ENCODE measurements around the gene SWSAP1. TPM values are rescaled to one million over a fixed set of nuclear protein-coding genes. Genes with fewer than 3 reads are reported as not detected.
"Not testable (repeated sequence)": the region's sequence is repeated elsewhere in the genome, so short reads cannot be mapped to it uniquely, and the experiment has no call there.

The SWSAP1 gene
- total RNA-seq, 1 donor from 2014 or later = 2.7 TPM

GRCh38 chr19:11347546-11348039 is 26.9 kb upstream of the SWSAP1 start:
- H3K4me3 Mint-ChIP-seq = peak overlapping the region; percentile 97
- DNase-seq (ENCODE audit: low spot score in 2 of 2, unreplicated experiment in 2 of 2) = no peak
- peaks cover 10% of the 10 kb centered on the region for H3K9me3 Mint-ChIP-seq
- peak overlapping the region; percentile 94 for H3K27ac Mint-ChIP-seq
- H3K36me3 Mint-ChIP-seq = peaks cover 3% of the 10 kb centered on the region
- peaks cover 3% of the 10 kb centered on the region for H3K27me3 Mint-ChIP-seq (ENCODE audit: low read depth)
- peaks cover 23% of the 10 kb centered on the region for H3K4me1 Mint-ChIP-seq
- TF ChIP-seq CTCF (IDR thresholded peaks at IDR 0.05; ENCODE audit: unreplicated experiment) = no peak

- peaks cover 23% of the 10 kb centered on the region for H3K4me1 Mint-ChIP-seq
- no peak overlapping the region for H3K4me3 Mint-ChIP-seq
- DNase-seq (ENCODE audit: low spot score in 2 of 2, unreplicated experiment in 2 of 2) = no peak
- peaks cover 3% of the 10 kb centered on the region for H3K27me3 Mint-ChIP-seq (ENCODE audit: low read depth)
- peaks cover 10% of the 10 kb centered on the region for H3K9me3 Mint-ChIP-seq
- H3K36me3 Mint-ChIP-seq = peaks cover 2% of the 10 kb centered on the region
- TF ChIP-seq CTCF (IDR thresholded peaks at IDR 0.05; ENCODE audit: unreplicated experiment) = no peak
- no peak overlapping the region for H3K27ac Mint-ChIP-seq
These were observed 25.3 kb upstream of the SWSAP1 start for GRCh38 chr19:11349171-11349570.

GRCh38 chr19:11354102-11354501 is 20.4 kb upstream of the SWSAP1 start:
- H3K9me3 Mint-ChIP-seq; H3K36me3 Mint-ChIP-seq; H3K27ac Mint-ChIP-seq; H3K4me1 Mint-ChIP-seq; DNase-seq (ENCODE audit: low spot score in 2 of 2, unreplicated experiment in 2 of 2): not testable (repeated sequence)
- H3K27me3 Mint-ChIP-seq (ENCODE audit: low read depth) = peaks cover 30% of the 10 kb centered on the region
- peak overlapping the region; percentile 38 for H3K4me3 Mint-ChIP-seq

GRCh38 chr19:11355160-11356073 is 19.0 kb upstream of the SWSAP1 start, which contains the start of gene PLPPR2:
Gene PLPPR2, plus strand, starts transcription at chr19:11355432. Its CDS starts 2,242 bp downstream, at chr19:11357674.
- Mint-ChIP-seq H3K27me3 (ENCODE audit: low read depth) (peaks cover 43% of the 10 kb centered on the region), H3K4me3 (peak within 1 kb of the TSS; percentile 70), H3K36me3 (peaks cover 8% of the 10 kb centered on the region), H3K9me3 (no peaks in the 10 kb centered on the region), H3K4me1 (peaks cover 9% of the 10 kb centered on the region), H3K27ac (peak within 1 kb of the TSS; percentile 32)
- DNase-seq (ENCODE audit: low spot score in 2 of 2, unreplicated experiment in 2 of 2) = peak; percentile 83 to 89
- TF ChIP-seq CTCF (IDR thresholded peaks at IDR 0.05; ENCODE audit: unreplicated experiment) = no peak

GRCh38 chr19:11356074-11356397 is 18.4 kb upstream of the SWSAP1 start:
- no peak for TF ChIP-seq CTCF (IDR thresholded peaks at IDR 0.05; ENCODE audit: unreplicated experiment)
- peaks cover 8% of the 10 kb centered on the region for H3K36me3 Mint-ChIP-seq
- peaks cover 9% of the 10 kb centered on the region for H3K4me1 Mint-ChIP-seq
- DNase-seq (ENCODE audit: low spot score in 2 of 2, unreplicated experiment in 2 of 2) = no peak
- no peaks in the 10 kb centered on the region for H3K9me3 Mint-ChIP-seq
- peak overlapping the region; percentile 70 for H3K4me3 Mint-ChIP-seq
- peak overlapping the region; percentile 32 for H3K27ac Mint-ChIP-seq
- peaks cover 48% of the 10 kb centered on the region for H3K27me3 Mint-ChIP-seq (ENCODE audit: low read depth)
